ENCODE measurements around the gene NRP2.

The NRP2 gene

DNA sequence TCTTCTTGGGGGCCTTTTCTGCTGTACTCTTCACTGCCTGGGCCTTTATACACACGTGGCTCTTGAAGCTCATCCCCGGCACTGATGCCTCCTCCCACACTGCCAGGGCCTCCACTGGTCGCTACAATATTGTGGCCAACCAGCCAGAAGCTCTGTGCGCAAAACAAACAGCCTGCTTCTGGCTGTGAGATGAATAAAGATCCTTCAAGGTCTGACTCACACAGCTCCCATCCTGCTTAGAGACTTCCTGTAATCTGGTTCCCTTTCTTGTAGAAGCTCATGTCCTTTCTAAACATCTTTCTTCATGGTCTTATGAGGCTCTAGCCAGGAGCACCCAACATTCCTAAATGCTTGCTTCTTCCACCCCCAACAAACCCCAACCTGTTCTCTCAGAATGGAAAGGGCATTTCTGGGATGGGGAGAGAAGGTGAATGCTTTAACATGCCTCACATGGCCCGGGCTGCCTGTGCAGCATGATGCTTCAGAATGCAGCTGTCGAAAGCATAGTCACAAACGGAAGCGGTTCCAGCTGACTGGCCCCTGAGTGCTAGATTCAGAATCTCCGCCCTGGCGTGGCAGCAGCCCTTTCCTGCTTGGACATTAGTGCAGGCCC is 24.6 kb downstream of the NRP2 start:
- in situ Hi-C loops (cut with MboI; ENCODE audit: low sequenced_read_pairs), result no loop called here

DNA sequence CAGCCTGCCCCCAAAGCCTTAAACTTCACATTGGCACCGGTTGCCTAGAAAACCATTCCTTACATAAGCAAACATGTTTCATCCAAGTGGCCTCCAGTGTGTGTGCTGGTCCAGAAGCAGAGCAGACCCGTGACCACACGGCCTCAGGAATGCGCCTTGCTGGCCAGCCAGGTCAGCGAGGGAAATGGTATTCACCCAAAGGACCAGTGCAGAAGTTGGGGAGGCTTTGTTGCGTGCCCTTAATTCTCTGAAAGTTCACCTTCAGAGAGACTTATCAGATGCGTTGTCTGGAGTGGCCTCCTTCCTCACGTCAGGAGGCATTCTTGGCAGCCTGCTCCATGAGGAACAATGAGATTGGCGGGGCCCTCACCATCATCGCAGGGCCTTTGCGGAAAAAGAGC is 25.9 kb downstream of the NRP2 start:
- in situ Hi-C loops (cut with MboI; ENCODE audit: low sequenced_read_pairs), result no loop called here

DNA sequence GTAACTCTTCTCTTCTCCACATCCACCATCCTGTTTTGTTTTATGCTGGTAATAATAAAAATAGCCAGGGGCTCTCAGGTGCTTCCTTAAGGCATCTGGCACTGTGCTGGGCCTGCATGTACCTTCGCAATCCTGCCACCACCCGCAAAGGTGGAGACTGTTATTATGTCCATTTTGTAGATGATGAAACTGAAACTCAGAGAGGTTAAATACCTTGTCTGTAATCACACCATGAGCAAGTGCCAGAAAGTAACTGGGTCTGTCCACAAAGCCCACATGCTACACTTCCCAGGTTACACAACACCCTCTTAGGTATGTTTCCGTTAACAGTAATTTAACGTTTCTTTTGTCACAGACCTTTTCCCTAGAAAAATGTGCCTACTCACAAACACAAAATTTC is 27.0 kb downstream of the NRP2 start:
- in situ Hi-C loops (cut with MboI; ENCODE audit: low sequenced_read_pairs), result no loop called here

DNA sequence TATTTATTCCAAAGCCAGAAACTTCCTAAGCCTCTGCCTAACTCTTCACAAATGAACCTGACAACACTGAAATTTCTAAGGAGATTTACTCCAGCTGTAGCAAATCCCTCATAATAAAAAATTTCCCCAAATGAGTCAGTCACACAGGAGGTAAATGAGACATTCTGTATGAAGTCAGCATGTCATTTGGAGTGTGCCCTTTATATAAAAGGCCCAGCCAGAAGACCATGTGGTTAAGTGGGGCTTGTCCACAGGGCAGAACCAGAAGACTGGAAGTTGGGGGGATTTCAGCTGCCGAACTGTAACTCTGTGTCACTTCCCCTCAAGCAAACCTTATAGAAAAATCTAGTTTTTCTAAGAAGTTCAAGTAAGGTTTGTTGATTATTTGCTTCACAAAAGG is 30.2 kb downstream of the NRP2 start:
- in situ Hi-C loops (cut with MboI; ENCODE audit: low sequenced_read_pairs), result no loop called here

DNA sequence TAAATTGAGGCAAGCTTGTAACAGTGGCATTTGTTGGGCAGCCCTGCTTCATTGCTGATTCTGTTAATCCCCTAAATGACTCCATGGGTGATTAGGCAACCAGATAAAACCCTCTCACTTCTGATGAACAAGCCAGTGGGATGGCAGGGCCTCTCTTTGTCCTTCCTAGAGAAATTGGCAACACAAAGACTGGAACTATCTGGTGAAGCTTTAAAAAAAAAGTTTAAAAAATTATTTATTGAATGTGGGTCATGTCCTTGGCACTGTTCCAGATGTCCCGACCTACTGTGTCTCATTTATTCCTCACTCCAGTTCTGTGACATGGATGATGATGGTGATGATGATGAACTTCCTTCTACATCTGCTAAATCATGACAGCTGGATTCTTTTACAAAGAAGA is 30.8 kb downstream of the NRP2 start:
- in situ Hi-C loops (cut with MboI; ENCODE audit: low sequenced_read_pairs), result no loop called here

DNA sequence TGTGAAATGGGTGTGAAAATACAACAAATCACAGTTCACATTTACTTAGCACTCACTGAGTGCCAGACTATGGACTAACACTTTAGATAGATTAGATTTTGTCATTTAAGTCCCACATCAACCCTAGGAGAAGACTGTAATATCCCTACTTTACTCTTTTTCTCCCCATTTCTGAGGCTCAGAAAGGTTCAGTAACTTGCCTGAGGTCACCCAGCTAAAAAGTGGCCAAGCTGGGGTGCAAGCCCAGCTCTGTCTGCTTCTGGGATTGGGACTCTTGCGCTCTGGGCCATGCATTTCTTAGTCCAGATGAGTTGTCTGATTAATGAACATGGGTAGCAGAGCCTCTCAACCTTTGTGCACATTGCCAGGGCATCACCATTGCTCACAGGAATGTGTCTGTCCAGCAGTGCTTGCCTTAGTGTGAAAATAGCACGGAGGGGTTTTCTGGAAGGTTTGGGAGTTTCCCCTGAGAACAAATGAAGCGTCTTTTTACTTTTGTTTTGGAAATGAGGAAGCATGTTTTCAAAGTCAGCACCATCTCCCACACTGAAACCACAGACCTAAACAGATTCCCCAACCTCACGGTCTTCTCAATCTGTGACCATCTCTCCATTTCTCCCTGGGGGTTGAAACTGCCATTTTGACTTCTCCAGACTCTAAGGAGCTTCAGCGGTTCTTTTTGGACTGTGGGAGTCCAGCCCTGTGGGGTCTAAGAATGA is 31.9 kb downstream of the NRP2 start:
- in situ Hi-C loops (cut with MboI; ENCODE audit: low sequenced_read_pairs), result no loop called here

DNA sequence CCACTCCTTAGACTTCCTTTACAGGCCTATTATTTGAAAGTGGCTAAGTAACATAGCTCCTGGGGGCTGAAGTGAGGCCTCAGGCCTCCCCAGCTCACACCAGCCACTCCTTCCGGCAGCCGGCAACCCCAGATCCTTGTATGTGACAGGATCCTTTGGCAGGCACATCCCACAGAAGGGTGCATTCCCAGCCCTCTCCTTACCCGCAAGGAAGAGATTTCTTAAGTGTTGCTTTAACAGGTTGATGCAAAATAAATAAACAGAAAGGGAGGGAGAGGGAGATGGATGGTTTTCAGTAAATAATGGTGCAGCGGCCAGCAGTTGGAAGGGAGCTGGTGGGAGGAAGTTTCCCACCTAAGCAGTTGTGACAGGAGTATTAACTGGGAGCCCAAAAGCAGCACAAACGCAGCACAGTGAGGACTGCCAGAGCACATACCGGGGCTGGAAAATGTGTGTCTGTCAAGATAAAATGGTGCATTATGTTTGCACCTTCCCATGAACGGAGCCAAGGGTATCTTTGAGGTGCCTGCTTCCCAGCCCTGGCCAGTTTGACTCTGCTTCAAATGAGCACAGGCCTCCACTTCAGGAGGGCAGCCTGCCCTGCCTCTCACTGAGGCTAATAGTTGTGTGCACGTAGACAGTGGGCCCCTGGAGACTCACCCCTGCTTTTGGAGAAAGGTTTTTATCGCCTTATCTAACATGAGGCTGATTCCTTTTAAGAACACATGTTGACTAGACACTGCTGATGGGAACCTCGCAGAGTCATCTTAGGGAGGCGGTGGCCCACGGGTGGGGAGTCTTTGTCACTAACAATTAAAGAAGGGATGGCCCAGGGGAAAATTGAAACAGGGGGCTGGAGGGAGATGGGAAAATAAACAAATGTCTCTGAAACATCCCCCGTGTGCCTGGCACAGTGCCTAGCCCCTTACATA is 32.8 kb downstream of the NRP2 start:
- in situ Hi-C loops (cut with MboI; ENCODE audit: low sequenced_read_pairs), result no loop called here

DNA sequence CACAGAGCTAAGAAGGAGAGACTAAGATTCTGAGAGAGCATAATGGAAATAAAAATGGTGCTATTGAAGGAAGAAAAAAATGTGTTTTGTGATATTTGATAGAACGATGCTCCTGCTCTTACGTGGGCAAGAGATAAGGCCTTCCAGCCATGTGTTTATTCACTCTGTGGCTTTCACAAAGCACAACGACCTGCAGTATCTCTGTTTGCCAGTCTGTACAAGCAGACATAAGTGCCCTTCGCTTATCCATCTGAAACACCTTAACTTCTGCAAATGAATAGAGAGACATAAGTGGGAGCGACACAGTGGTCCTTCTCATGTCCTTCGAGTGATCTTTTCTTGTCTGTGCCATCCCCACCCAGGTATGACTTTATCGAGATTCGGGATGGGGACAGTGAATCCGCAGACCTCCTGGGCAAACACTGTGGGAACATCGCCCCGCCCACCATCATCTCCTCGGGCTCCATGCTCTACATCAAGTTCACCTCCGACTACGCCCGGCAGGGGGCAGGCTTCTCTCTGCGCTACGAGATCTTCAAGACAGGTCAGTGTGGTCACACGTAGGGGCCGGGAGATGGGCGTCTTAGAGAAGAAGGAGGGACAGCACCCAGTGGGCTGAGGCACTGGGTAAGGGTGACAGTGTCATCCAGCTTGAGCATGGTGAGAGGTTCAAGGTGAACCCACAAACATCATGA is 33.7 kb downstream of the NRP2 start:
- in situ Hi-C loops (cut with MboI; ENCODE audit: low sequenced_read_pairs), result no loop called here

DNA sequence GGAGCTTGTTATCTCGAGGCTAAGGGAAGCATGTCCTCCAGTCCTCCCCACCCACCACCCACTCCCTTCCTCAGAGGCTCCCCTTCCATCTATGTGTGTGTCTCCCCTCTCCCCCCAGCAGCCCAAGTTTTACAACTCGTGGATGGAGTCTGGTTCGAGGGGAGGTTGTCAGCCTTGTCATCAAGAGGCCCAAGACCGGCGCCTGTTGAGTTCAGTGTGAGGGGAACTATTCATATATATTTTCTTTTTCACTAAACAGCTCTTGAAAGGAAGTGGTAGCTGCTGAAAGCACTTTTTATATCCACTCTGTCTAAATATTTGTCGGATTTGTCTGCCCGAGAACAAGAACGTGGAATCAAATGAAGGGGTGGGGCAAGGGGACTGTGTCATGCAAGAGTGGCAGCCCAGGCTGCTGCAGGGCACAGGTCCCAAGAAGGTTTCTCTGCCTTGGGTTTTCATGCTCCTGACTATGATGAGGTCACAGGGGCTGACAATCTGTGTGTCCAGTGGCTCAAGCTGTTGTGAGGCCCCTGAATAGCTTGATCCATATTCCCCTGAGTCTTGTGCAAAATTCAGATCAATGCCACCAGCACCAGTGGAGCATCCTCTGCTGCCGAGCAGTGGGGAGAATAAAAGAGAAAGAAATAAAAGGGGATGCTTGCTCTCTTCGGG is 35.0 kb downstream of the NRP2 start:
- in situ Hi-C loops (cut with MboI; ENCODE audit: low sequenced_read_pairs), result no loop called here

DNA sequence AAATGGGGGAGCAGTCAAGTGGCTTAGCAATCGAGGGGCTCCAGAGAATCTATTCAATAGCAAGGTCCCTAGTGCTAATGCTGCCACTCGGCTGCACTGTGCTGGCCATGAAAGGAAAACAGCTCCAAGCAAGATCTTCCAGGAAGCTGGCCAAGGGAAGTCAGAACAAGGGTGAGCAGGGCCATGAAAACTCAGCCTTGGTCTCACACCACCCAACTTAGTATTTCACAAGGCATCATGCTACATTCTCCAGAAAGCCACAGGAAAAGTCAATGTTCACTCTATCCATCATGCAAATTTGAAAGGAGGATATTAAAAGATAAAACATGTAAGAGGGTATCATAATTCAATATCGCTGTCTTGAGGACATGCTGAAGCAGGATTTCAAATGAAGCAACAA is 35.7 kb downstream of the NRP2 start:
- in situ Hi-C loops (cut with MboI; ENCODE audit: low sequenced_read_pairs), result no loop called here

DNA sequence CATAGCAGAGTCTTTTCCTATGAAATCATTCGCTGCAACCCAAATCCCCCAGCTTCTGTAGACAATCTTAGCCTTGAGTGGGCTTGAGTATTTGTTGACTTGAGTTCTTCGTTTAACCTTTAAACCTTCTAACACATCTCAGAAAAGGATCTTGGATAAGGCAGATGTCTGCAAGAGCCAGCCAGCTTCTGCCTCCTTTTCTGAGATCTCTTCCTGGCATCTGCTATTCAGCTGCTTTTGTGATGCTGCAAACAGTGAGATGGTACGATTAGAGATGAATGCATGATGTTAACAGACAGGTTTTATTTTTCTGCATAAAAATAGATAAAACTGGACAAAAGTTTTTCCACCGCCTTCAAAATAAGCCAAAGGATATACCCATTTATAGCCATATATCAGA is 37.5 kb downstream of the NRP2 start:
- in situ Hi-C loops (cut with MboI; ENCODE audit: low sequenced_read_pairs), result no loop called here

DNA sequence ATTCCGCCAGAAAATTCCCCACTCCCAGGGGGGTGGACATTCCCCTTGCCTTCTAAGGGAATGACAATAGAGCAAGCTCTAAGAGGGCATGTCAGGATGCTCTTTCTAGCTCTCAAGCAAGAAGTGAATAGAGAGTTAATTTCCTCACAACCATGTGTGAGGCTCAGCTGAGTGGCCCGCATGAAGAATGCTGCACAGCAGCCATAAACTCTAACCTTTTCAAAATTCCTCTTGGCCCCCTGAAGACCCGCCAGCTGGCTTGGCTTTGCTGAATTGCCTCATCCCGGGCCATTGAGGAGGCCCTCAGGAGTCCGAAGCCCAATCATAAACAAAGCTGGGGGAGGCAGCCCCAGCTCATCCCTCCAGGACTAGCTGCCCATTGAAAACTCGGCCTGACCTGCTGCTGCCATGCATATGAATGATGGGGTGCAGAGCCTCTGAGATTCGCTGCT is 38.2 kb downstream of the NRP2 start:
- in situ Hi-C loops (cut with MboI; ENCODE audit: low sequenced_read_pairs), result no loop called here

DNA sequence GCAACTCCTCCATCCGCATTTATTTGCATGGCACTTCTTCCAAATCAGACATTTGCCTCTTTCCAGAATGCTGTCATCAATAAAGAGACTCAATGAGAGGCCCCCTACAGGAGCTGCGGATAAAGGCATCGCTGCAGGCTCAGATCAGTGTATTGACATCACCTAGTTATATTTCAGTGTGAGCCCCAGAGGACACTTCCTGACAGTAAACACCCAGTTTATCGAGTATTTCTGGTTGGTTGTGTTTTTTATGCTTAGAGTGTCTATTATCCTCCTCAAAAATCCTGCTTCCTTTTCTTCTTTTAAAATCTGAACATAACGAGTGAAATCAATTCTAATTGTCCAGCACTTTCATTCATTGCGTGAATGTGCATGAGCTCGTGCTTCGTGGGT is 38.8 kb downstream of the NRP2 start:
- in situ Hi-C loops (cut with MboI; ENCODE audit: low sequenced_read_pairs), result no loop called here

DNA sequence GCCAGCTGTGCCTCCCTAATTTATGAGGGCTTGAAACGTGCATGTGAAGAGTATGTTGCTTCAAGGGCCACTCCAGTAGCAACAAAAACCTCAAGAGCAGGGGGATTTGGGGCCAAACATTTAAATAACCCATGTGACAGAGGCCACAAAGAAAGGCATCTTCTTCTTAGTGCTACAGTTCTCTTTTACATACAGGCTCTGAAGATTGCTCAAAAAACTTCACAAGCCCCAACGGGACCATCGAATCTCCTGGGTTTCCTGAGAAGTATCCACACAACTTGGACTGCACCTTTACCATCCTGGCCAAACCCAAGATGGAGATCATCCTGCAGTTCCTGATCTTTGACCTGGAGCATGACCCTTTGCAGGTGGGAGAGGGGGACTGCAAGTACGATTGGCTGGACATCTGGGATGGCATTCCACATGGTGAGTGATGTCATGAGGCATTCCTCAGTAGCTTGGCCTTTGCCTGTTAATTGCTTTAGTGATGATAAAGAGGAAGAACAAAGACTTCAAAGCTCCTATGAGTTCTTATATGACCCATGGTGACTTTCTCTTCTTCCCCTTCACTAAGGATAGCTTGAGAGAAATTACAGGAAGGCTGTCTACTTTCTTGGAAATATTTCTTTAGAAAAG is 40.1 kb downstream of the NRP2 start:
- in situ Hi-C loops (cut with MboI; ENCODE audit: low sequenced_read_pairs), result no loop called here

DNA sequence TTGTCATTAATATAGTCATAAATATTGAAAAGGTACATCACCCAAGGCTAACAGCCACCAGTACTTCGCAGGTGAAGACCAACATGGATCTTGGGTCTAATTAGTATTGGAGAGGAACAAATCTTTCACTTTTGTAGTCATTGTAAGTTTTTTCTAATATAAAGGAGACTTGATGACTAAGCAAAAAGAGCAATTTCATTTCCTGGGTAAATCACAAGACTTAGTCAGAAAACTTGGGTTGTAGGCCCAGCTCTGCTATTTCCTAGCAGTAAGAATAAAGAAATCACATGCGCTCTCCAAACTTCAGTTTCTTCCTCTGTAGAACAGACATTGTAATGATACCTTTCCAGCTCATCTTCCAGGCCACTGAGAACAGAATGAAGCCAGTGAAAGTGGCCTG is 40.9 kb downstream of the NRP2 start:
- in situ Hi-C loops (cut with MboI; ENCODE audit: low sequenced_read_pairs), result no loop called here

DNA sequence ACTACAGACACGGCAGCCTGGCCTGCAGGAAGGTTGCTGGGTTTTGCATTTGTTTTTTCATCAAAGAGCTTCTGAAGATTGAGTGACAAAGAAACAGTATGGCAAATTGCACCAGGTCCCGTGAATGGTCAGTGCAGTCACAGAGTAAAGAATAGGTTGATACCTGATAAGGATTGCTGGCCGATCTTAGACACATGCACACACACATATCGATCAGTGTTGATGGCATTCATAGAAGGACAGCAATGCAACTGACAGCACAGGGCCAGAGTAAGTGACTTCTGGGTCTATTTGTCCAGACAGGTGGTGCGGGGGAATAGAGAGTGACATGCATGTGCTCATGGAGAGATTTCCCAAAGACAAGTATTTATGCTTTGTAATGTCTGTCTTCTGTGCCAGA is 42.8 kb downstream of the NRP2 start:
- in situ Hi-C loops (cut with MboI; ENCODE audit: low sequenced_read_pairs), result no loop called here

DNA sequence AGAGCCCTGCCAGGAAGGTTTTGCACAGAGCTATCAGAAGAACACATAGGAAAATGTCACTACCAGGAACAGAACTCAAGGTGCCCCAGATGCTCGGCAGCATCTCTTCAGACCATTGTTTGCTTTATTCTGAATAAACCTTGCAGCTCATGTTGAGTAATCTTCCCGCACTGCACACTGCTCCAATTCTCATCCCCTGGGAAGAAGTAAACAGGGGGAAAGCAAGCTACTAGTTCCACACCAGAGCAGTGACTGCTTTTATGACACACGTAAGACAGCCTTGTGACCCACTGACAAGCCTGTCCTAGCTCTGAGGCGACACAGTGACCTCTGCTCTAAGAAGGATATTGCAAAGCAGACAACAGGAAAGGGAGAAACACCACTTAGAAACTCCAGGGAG is 44.2 kb downstream of the NRP2 start:
- in situ Hi-C loops (cut with MboI; ENCODE audit: low sequenced_read_pairs), result no loop called here

DNA sequence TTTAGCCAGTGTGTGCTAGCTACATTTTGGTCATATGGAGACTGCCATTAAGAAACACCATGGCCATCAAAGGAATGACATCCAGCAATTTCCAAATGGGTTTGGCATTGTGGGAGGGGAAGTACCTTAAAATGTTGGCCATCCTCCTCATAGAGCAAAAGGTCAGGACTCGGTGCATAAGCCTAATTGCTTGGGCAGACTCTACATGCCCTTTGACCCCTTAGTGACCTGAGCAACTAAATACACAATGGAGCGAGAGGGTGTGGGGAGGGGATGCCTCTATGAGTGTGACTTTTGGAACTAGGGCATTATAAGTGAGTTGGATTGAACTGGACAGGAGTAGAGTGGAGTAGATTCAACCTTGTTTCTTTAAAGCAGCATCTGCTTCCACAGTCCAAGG is 44.9 kb downstream of the NRP2 start:
- in situ Hi-C loops (cut with MboI; ENCODE audit: low sequenced_read_pairs), result no loop called here

DNA sequence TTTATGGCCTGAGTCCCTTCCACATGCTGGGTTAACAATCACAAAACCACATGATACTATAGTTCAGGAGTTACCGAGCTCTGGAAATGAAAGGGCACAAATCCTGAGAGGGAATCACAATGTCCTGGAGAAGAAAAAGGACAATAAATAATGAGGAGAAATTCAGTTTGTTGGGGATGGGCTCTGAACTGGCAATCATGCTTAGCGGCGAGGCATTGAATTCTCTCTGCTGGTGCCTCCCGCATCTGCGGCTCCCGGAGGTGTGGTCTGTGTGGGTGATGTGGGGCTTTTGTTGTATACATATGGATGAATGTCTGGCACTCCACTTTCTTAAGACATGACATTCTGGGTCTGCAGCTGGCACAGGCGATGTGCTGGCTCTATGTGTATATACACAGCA is 46.1 kb downstream of the NRP2 start:
- in situ Hi-C loops (cut with MboI; ENCODE audit: low sequenced_read_pairs), result no loop called here

DNA sequence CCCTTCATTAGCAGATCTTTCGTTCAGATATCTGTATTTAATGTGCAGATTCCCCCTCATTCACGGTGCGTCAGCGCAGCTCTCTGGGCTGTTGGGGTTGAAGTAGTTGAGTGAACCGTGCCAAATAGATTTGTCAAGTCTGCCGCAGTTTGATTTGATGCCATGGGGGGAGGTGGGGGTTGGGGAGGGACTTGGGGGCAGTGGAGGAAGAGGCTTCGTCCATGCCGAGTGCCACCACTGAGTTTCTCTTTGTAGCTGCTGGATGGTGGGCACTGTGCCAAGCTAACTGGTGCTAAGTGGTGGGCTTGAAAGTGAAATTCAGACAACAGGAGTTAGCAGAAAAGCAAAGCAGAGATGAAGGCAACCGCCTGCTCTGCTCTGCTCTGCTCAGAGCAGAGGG is 47.9 kb downstream of the NRP2 start:
- in situ Hi-C loops (cut with MboI; ENCODE audit: low sequenced_read_pairs), result no loop called here
